Measurements from ENCODE around the gene DUSP8. TPM values are rescaled to one million over a fixed set of nuclear protein-coding genes. Genes with fewer than 3 reads are reported as not detected.

Gene DUSP8
- total and polyA plus RNA-seq, 2 of the 8 experiments (the other 6 are each of a cell fraction or from before 2014, with no cell fraction given): 2.8 to 3.6 TPM

DNA sequence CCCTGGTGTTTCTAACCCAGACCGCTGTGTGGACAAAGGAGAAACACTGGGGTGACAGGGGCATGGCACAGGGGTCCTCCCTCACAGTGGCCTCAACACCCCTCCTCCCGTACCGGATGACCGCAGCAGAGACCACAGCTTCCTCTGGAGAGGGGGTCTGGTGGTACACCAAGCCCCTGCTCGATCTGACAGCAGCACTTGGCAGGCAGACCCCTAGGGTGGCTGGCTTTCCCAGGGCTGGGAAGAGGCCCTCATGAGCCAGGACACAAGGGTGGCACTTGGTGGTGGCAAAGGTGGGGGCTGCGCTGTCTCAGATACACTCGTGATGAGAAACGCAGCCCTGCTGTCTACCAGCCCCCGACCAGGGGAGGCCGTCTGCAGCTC is 38.7 kb downstream of the DUSP8 start (continued):
- TF ChIP-seq, protein P1, sequence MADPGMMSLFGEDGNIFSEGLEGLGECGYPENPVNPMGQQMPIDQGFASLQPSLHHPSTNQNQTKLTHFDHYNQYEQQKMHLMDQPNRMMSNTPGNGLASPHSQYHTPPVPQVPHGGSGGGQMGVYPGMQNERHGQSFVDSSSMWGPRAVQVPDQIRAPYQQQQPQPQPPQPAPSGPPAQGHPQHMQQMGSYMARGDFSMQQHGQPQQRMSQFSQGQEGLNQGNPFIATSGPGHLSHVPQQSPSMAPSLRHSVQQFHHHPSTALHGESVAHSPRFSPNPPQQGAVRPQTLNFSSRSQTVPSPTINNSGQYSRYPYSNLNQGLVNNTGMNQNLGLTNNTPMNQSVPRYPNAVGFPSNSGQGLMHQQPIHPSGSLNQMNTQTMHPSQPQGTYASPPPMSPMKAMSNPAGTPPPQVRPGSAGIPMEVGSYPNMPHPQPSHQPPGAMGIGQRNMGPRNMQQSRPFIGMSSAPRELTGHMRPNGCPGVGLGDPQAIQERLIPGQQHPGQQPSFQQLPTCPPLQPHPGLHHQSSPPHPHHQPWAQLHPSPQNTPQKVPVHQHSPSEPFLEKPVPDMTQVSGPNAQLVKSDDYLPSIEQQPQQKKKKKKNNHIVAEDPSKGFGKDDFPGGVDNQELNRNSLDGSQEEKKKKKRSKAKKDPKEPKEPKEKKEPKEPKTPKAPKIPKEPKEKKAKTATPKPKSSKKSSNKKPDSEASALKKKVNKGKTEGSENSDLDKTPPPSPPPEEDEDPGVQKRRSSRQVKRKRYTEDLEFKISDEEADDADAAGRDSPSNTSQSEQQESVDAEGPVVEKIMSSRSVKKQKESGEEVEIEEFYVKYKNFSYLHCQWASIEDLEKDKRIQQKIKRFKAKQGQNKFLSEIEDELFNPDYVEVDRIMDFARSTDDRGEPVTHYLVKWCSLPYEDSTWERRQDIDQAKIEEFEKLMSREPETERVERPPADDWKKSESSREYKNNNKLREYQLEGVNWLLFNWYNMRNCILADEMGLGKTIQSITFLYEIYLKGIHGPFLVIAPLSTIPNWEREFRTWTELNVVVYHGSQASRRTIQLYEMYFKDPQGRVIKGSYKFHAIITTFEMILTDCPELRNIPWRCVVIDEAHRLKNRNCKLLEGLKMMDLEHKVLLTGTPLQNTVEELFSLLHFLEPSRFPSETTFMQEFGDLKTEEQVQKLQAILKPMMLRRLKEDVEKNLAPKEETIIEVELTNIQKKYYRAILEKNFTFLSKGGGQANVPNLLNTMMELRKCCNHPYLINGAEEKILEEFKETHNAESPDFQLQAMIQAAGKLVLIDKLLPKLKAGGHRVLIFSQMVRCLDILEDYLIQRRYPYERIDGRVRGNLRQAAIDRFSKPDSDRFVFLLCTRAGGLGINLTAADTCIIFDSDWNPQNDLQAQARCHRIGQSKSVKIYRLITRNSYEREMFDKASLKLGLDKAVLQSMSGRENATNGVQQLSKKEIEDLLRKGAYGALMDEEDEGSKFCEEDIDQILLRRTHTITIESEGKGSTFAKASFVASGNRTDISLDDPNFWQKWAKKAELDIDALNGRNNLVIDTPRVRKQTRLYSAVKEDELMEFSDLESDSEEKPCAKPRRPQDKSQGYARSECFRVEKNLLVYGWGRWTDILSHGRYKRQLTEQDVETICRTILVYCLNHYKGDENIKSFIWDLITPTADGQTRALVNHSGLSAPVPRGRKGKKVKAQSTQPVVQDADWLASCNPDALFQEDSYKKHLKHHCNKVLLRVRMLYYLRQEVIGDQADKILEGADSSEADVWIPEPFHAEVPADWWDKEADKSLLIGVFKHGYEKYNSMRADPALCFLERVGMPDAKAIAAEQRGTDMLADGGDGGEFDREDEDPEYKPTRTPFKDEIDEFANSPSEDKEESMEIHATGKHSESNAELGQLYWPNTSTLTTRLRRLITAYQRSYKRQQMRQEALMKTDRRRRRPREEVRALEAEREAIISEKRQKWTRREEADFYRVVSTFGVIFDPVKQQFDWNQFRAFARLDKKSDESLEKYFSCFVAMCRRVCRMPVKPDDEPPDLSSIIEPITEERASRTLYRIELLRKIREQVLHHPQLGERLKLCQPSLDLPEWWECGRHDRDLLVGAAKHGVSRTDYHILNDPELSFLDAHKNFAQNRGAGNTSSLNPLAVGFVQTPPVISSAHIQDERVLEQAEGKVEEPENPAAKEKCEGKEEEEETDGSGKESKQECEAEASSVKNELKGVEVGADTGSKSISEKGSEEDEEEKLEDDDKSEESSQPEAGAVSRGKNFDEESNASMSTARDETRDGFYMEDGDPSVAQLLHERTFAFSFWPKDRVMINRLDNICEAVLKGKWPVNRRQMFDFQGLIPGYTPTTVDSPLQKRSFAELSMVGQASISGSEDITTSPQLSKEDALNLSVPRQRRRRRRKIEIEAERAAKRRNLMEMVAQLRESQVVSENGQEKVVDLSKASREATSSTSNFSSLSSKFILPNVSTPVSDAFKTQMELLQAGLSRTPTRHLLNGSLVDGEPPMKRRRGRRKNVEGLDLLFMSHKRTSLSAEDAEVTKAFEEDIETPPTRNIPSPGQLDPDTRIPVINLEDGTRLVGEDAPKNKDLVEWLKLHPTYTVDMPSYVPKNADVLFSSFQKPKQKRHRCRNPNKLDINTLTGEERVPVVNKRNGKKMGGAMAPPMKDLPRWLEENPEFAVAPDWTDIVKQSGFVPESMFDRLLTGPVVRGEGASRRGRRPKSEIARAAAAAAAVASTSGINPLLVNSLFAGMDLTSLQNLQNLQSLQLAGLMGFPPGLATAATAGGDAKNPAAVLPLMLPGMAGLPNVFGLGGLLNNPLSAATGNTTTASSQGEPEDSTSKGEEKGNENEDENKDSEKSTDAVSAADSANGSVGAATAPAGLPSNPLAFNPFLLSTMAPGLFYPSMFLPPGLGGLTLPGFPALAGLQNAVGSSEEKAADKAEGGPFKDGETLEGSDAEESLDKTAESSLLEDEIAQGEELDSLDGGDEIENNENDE (IDR thresholded peaks at IDR 0.05; ENCODE audit: insufficient replicate concordance, low read length): no peak
- no peak for TF ChIP-seq ASH2L (IDR thresholded peaks at IDR 0.05; ENCODE audit: low read length)
- no peak for TF ChIP-seq CBX8 (IDR thresholded peaks at IDR 0.05; ENCODE audit: borderline replicate concordance, low read depth, low read length)
- TF ChIP-seq ZNF274 (IDR thresholded peaks at IDR 0.05; ENCODE audit: borderline replicate concordance, extremely low read depth, low read length): no peak
- no peak for TF ChIP-seq KDM4A (IDR thresholded peaks at IDR 0.05; ENCODE audit: low read depth, low read length, severe bottlenecking)
- no peak for TF ChIP-seq BACH1 (IDR thresholded peaks at IDR 0.05; ENCODE audit: low read length)
- TF ChIP-seq SRF (IDR thresholded peaks at IDR 0.05; ENCODE audit: low read depth, low read length): no peak
- no peak for TF ChIP-seq CEBPB (IDR thresholded peaks at IDR 0.05; ENCODE audit: low read depth, low read length)
- no peak for TF ChIP-seq SIRT6 (IDR thresholded peaks at IDR 0.05; ENCODE audit: low read length)
- TF ChIP-seq, protein P2, sequence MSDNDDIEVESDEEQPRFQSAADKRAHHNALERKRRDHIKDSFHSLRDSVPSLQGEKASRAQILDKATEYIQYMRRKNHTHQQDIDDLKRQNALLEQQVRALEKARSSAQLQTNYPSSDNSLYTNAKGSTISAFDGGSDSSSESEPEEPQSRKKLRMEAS (IDR thresholded peaks at IDR 0.05): no peak
